NCI-H2196 treated with DMSO at 0.1 percent for 48 hours (cell line): Measurements from ENCODE around the gene SUPV3L1.
A peak's percentile ranks its signal among the peaks of the same experiment; 100 is the strongest.
"Not testable (repeated sequence)": the region's sequence is repeated elsewhere in the genome, so short reads cannot be mapped to it uniquely, and the experiment has no call there.

Experiments
- DNase-seq: peaks from one replicate; lab custom pipeline; 2025; ENCODE audit not compliant: unreplicated experiment; lab: John Stamatoyannopoulos, UW

The SUPV3L1 gene

GRCh38 chr10:69179743-69180524 lies at the start of gene SUPV3L1:
Gene SUPV3L1, plus strand, starts transcription at chr10:69180234. Its CDS starts 58 bp downstream, at chr10:69180292.
- peak; percentile 72 for DNase-seq

GRCh38 chr10:69130251-69130650 lies 49.8 kb upstream of the SUPV3L1 start:
- no peak for DNase-seq

GRCh38 chr10:69139961-69140360 lies 40.1 kb upstream of the SUPV3L1 start:
- no peak for DNase-seq

- DNase-seq, result no peak
Measured at GRCh38 chr10:69141304-69141703, 38.7 kb upstream of the SUPV3L1 start.

DNA sequence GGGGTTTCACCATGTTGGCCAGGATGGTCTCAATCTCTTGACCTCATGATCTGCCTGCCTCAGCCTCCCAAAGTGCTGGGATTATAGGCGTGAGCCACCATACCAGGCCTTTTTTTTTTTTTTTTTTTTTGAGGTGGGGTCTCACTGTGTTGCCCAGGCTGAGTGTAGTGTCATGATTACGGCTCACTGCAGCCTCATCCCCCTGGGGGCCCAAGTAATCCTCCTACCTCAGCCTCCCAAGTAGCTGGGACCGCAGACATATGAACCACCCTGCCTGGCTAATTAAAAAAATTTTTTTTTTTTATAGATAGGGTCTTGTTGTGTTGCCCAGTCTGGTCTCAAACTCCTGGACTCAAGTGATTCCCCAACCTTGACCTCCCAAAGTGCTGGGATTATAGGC lies 38.0 kb upstream of the SUPV3L1 start:
- not testable (repeated sequence) for DNase-seq

GRCh38 chr10:69142983-69143382 lies 37.1 kb upstream of the SUPV3L1 start:
- DNase-seq, result no peak

- no peak for DNase-seq
Measured at GRCh38 chr10:69145329-69145728, 34.7 kb upstream of the SUPV3L1 start.

DNA sequence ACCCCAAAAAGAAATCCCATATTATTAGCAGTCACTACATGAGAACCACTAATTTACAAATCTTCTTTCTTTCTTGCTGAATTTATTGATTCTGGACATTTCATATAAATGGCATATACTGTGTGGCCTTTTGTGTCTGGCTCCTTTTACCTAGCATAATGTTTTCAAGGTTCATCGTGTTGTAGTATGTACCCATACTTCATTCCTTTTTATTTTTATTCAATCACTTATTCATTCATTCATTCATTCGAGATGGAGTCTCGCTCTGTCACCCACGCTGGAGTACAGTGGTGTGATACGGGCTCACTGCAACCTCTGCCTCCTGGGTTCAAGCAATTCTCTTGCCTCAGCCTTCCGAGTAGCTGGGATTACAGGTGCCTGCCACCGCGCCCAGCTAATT lies 34.2 kb upstream of the SUPV3L1 start:
- no peak for DNase-seq

DNA sequence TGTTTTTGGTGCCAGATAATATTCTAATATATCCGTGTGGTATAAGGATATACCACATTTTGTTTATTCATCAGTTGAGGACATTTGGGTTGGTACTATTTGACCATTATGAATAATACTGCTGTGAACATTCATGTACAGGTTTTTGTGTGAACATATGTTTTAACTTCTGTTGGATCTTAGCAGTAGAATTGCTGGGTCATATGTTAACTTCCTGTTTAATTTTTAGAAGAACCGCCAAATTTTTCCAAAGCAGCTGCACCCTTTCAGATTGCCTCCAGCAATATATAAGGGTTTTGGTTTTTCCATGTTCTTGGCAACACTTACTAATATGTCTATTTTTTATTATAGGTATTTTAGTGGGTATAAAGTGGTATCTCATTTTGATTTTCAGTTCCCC lies 33.3 kb upstream of the SUPV3L1 start:
- DNase-seq, result no peak

DNA sequence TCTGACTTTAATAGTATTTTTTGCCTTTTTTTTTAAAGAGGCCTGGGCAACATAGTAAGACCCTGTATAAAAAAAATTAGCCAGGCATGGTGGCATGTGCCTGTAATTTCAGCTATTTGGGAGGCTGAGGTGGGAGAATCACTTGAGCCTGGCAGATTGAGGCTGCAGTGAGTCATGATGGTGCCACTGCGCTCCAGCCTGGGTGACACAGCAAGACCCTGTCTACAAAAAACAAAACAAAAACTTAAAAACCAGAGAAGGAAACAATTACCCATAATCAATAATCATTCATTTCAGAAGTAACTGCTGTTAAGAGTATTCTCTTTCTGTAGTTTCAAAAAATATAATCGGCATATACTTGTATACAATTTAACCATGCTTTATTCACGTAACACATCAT lies 28.1 kb upstream of the SUPV3L1 start:
- DNase-seq, result no peak

GRCh38 chr10:69153227-69153626 lies 26.8 kb upstream of the SUPV3L1 start:
- no peak for DNase-seq

DNA sequence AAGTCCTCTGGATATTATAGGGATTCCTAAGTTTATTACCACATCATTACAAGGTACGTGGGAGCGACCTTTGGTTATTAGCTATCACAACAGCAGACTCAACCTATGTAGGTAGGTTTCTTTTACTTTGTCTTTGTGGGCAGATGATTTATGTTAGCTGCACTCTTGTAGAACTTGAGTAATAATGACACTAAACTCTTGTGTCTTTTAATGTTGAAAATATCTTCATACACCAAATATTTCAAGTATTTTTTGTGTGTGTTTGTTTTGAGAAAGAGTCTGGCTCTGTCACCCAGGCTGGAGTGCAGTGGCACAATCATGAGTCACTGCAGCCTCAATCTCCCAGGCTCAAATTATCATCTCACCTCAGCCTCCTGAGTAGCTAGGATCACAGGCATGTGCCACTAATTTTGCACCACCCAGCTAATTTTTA lies 19.2 kb upstream of the SUPV3L1 start:
- no peak for DNase-seq

DNA sequence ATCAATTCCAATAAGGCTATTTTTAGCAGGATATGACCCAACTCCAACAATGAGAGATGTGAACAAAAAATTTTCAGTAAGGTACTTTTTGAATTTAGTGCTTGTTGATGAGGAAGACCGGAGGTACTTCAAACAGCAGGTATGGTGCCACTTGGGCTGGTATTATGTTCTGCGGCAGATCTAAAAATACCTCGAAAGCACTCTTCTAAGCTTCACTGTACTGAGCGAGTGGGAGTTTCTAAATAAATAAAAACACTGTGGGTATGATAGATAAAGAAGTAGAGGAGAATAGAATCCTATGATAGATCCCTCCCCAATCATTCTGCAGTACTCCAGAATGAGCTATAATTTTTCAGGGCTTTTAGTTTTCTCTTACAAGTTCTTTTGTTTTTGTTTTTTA lies 11.5 kb upstream of the SUPV3L1 start:
- DNase-seq, result no peak

- no peak for DNase-seq
Measured at GRCh38 chr10:69172241-69172982, 7.6 kb upstream of the SUPV3L1 start.

DNA sequence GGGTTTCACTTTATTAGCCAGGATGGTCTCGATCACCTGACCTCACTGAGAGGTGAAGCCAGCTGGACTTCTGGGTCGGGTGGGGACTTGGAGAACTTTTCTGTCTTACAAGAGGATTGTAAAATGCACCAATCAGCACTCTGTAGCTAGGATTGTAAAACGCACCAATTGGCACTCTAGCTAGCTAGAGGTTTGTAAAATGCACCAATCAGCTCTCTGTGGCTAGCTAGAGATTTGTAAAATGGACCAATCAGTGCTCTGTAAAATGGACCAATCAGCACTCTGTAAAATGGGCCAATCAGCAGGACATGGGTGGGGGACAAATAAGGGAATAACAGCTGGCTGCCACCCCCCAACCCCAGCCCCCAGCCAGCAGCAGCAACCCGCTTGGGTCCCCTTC lies 4.7 kb upstream of the SUPV3L1 start:
- not testable (repeated sequence) for DNase-seq

- DNase-seq, result no peak
Measured at GRCh38 chr10:69176823-69177222, 3.2 kb upstream of the SUPV3L1 start.

GRCh38 chr10:69179089-69179742 lies 818 bp upstream of the SUPV3L1 start:
- peak; percentile 19 for DNase-seq

DNA sequence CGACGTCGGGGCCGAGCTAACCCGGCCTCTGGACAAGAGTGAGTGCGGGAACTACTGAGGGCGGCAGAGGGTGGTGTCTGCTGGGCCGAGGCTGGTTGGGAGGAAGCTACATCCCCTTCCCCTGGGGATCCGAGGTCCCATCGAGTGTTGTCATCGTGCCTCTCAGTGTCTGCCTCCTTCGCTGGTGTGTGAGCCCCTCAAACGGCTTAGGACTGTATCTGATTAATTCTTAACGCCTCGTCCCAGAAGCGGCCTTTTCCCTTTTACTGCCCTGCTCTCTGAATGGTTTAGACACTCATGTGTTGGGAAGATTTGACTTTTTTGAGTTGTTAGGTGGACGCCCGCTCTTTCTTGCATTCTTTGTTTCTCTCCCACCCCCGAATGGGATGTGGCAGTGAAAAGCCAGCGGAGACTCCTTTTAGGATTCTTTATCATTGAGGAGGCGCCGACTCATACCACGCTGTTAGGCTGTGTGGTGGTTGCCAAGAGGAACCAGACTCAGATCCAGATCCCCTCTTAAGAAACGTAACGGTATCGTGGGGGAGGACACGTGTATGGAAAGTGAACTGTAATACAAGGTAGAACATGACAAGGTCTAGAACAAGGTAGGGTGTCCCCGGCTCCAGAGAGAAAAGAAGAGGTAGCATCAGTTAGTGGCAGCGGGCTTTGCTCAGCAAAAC lies 631 bp downstream of the SUPV3L1 start:
- no peak for DNase-seq

DNA sequence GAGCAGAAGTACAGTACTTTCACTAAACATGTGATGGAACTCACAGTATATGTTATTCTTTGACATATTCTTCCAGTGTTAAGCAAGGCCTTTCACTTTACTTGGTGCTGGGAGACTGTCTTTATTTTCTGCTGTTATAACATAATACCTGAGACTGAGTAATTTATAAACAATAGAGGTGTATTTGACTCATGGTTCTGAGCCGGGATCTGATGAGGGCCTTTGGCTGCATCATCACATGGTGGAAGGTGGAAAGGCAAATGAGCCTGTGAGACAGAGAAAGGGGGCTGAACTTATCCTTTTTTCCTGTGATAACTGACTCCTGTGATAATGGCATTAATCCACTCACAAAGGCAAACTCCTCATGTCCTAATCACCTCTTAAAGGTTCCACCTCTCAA lies 1.4 kb downstream of the SUPV3L1 start:
- no peak for DNase-seq

DNA sequence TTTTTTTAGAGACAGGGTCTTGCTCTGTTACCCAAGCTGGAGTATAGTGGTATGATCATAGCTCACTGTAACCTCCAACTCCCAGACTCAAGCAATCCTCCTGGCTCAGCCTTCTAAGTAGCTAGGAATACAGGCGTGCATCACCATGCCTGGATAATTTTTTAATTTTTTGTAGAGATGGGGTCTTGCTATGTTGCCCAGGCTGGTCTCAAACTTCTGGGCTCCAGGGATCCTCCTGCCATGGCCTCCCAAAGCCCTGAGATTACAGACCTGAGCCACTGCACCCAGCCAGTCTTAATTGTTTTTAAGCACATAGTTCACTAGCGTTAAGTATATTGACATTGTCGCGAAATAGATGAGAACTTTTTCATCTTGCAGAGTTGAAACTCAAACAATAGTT lies 2.0 kb downstream of the SUPV3L1 start:
- DNase-seq, result no peak

- no peak for DNase-seq
Measured at GRCh38 chr10:69186524-69186923, 6.5 kb downstream of the SUPV3L1 start.
